ENCODE data around the gene SLCO3A1. TPM values are rescaled to one million over a fixed set of nuclear protein-coding genes. Genes with fewer than 3 reads are reported as not detected.

Gene SLCO3A1
- total RNA-seq, 2 experiments from 2014 or later = 8.5 to 40.0 TPM

GRCh38 chr15:92187975-92188374 lies 334.5 kb downstream of the SLCO3A1 start:
- no peak overlapping the region for H2AFZ ChIP-seq (ENCODE audit: low read length)
- no peak for DNase-seq (ENCODE audit: low spot score)
- no peaks in the 10 kb centered on the region for H3K4me1 ChIP-seq (ENCODE audit: insufficient read depth, low read length, poor library complexity, severe bottlenecking)
- no peaks in the 10 kb centered on the region for H3K36me3 ChIP-seq (ENCODE audit: insufficient read depth, low read length)
- intact Hi-C loops (cut with micrococcal nuclease; ENCODE audit: unreplicated experiment) = no loop called here
- ChIA-PET CTCF (ENCODE audit: unreplicated experiment) (no interaction called here), POLR2A (no interaction called here)
- H3K27ac ChIP-seq (ENCODE audit: low read depth, low read length, poor library complexity, severe bottlenecking) = no peak overlapping the region
- no TSS peak for BruUV-seq (replicated peaks)
- no peaks in the 10 kb centered on the region for H4K20me1 ChIP-seq (ENCODE audit: insufficient read depth, low read length)
- H3K79me2 ChIP-seq (ENCODE audit: insufficient read depth, low read depth, low read length) = no peaks in the 10 kb centered on the region
- H3K9me2 ChIP-seq (ENCODE audit: insufficient read depth, low read length) = no peaks in the 10 kb centered on the region
- no peak overlapping the region for H3K4me2 ChIP-seq (ENCODE audit: low read length)
- no peak overlapping the region for H3K4me3 ChIP-seq (ENCODE audit: low read depth, low read length, poor library complexity, severe bottlenecking)
- H3K9me3 ChIP-seq (ENCODE audit: low read length) = no peaks in the 10 kb centered on the region
- TF ChIP-seq EZH2phosphoT487 (IDR thresholded peaks at IDR 0.05; ENCODE audit: borderline replicate concordance, low read depth, low read length) = no peak
- TF ChIP-seq, protein P1, sequence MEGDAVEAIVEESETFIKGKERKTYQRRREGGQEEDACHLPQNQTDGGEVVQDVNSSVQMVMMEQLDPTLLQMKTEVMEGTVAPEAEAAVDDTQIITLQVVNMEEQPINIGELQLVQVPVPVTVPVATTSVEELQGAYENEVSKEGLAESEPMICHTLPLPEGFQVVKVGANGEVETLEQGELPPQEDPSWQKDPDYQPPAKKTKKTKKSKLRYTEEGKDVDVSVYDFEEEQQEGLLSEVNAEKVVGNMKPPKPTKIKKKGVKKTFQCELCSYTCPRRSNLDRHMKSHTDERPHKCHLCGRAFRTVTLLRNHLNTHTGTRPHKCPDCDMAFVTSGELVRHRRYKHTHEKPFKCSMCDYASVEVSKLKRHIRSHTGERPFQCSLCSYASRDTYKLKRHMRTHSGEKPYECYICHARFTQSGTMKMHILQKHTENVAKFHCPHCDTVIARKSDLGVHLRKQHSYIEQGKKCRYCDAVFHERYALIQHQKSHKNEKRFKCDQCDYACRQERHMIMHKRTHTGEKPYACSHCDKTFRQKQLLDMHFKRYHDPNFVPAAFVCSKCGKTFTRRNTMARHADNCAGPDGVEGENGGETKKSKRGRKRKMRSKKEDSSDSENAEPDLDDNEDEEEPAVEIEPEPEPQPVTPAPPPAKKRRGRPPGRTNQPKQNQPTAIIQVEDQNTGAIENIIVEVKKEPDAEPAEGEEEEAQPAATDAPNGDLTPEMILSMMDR (conservative IDR thresholded peaks at IDR 0.05; ENCODE audit: low read length) = no peak

DNA sequence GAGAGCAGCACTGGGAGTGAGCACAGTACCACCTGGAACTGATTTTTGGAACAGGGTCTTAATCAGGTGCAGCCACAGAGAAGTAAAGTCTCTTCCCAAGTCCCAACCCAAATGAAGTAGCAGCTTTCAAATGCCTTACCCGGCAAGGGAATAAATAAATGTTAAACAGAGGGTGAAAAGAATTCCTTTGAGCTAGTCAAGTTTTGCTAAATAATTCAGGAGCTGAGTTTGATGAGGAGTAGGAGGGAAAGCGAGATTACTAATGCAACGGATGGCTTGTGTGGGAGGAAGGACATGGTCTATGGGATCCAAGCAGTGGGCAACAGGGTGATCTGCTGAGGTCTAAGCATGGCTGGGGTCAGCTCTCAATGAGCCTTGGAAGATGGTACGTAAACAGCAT lies 335.7 kb downstream of the SLCO3A1 start:
- ChIA-PET POLR2A (interaction anchor here (1.9 kb wide), 1 partner anchor 20 kb away, joined by 4 read pairs; no protein-coding TSS in a partner anchor), CTCF (ENCODE audit: unreplicated experiment) (no interaction called here)
- Histone ChIP-seq H3K9me2 (ENCODE audit: insufficient read depth, low read length) (no peaks in the 10 kb centered on the region), H2AFZ (ENCODE audit: low read length) (no peak overlapping the region), H4K20me1 (ENCODE audit: insufficient read depth, low read length) (no peaks in the 10 kb centered on the region), H3K36me3 (ENCODE audit: insufficient read depth, low read length) (no peaks in the 10 kb centered on the region), H3K4me3 (ENCODE audit: low read depth, low read length, poor library complexity, severe bottlenecking) (no peak overlapping the region), H3K27ac (ENCODE audit: low read depth, low read length, poor library complexity, severe bottlenecking) (no peak overlapping the region), H3K4me2 (ENCODE audit: low read length) (no peak overlapping the region), H3K79me2 (ENCODE audit: insufficient read depth, low read depth, low read length) (no peaks in the 10 kb centered on the region), H3K9me3 (ENCODE audit: low read length) (no peaks in the 10 kb centered on the region), H3K4me1 (ENCODE audit: insufficient read depth, low read length, poor library complexity, severe bottlenecking) (no peaks in the 10 kb centered on the region)
- TF ChIP-seq, protein P1 (conservative IDR thresholded peaks at IDR 0.05; ENCODE audit: low read length) = no peak
- TF ChIP-seq EZH2phosphoT487 (IDR thresholded peaks at IDR 0.05; ENCODE audit: borderline replicate concordance, low read depth, low read length) = no peak
- DNase-seq (ENCODE audit: low spot score) = no peak
- BruUV-seq (replicated peaks) = no TSS peak
- intact Hi-C loops (cut with micrococcal nuclease; ENCODE audit: unreplicated experiment) = no loop called here

GRCh38 chr15:92195241-92195640 lies 341.7 kb downstream of the SLCO3A1 start:
- TF ChIP-seq, protein P1 (conservative IDR thresholded peaks at IDR 0.05; ENCODE audit: low read length) = no peak
- no peak for TF ChIP-seq EZH2phosphoT487 (IDR thresholded peaks at IDR 0.05; ENCODE audit: borderline replicate concordance, low read depth, low read length)
- Histone ChIP-seq H3K4me1 (ENCODE audit: insufficient read depth, low read length, poor library complexity, severe bottlenecking) (no peaks in the 10 kb centered on the region), H2AFZ (ENCODE audit: low read length) (no peak overlapping the region), H3K79me2 (ENCODE audit: insufficient read depth, low read depth, low read length) (no peaks in the 10 kb centered on the region), H3K4me3 (ENCODE audit: low read depth, low read length, poor library complexity, severe bottlenecking) (no peak overlapping the region), H3K9me2 (ENCODE audit: insufficient read depth, low read length) (no peaks in the 10 kb centered on the region), H3K4me2 (ENCODE audit: low read length) (no peak overlapping the region), H3K36me3 (ENCODE audit: insufficient read depth, low read length) (no peaks in the 10 kb centered on the region), H3K9me3 (ENCODE audit: low read length) (no peaks in the 10 kb centered on the region), H4K20me1 (ENCODE audit: insufficient read depth, low read length) (no peaks in the 10 kb centered on the region), H3K27ac (ENCODE audit: low read depth, low read length, poor library complexity, severe bottlenecking) (no peak overlapping the region)
- no TSS peak for BruUV-seq (replicated peaks)
- intact Hi-C loops (cut with micrococcal nuclease; ENCODE audit: unreplicated experiment) = no loop called here
- POLR2A ChIA-PET = interaction anchor here (0.7 kb wide), 1 partner anchor 22 kb away, joined by 4 read pairs; no protein-coding TSS in a partner anchor
- no peak for DNase-seq (ENCODE audit: low spot score)
- CTCF ChIA-PET (ENCODE audit: unreplicated experiment) = no interaction called here
